ENCODE data around the gene AGO1.

GRCh38 chr1:35959304-35959703 lies 76.3 kb downstream of the AGO1 start:
- TF ChIP-seq YY1 (IDR thresholded peaks at IDR 0.05; ENCODE audit: insufficient read depth, insufficient read length) (no peak), ZNF274 (IDR thresholded peaks at IDR 0.05; ENCODE audit: low read depth, low read length) (no peak), SUZ12 (IDR thresholded peaks at IDR 0.05; ENCODE audit: extremely low read depth, insufficient read depth, insufficient read length) (no peak)

Measured in NT2/D1 (cell line).